GM03348 (cell line): ENCODE data around the gene AGRP.
A peak's percentile ranks its signal among the peaks of the same experiment; 100 is the strongest.

Experiments used
- DNase-seq: peaks from one replicate; pipeline ENCODE4 v3.0.0; 2012; ENCODE audit warnings: low spot score

AGRP gene

GRCh38 chr16:67445441-67445912 lies 37.9 kb downstream of the AGRP start:
- DNase-seq: no peak

- DNase-seq: no peak
These were observed 38.3 kb downstream of the AGRP start for GRCh38 chr16:67445126-67445426.

- DNase-seq: no peak
These were observed 38.9 kb downstream of the AGRP start for GRCh38 chr16:67444259-67445125.

- peak; percentile 88 for DNase-seq
These were observed 40.1 kb downstream of the AGRP start for GRCh38 chr16:67443265-67443664.

- no peak for DNase-seq
These were observed 40.6 kb downstream of the AGRP start for GRCh38 chr16:67442581-67443255.

- no peak for DNase-seq
These were observed 41.4 kb downstream of the AGRP start for GRCh38 chr16:67441907-67442306.

- DNase-seq: no peak
These were observed 42.0 kb downstream of the AGRP start for GRCh38 chr16:67441271-67441753.

- DNase-seq: no peak
These were observed 44.4 kb downstream of the AGRP start for GRCh38 chr16:67438824-67439393.

GRCh38 chr16:67438098-67438791 lies 45.1 kb downstream of the AGRP start:
- no peak for DNase-seq

- DNase-seq: no peak
These were observed 45.8 kb downstream of the AGRP start for GRCh38 chr16:67437513-67437912.

- DNase-seq: no peak
These were observed 46.6 kb downstream of the AGRP start for GRCh38 chr16:67436640-67437193.

GRCh38 chr16:67435758-67436164 lies 47.6 kb downstream of the AGRP start:
- no peak for DNase-seq

GRCh38 chr16:67433131-67433719 lies 50.1 kb downstream of the AGRP start:
- no peak for DNase-seq
